Measurements from ENCODE around the gene WDR36.

DNA sequence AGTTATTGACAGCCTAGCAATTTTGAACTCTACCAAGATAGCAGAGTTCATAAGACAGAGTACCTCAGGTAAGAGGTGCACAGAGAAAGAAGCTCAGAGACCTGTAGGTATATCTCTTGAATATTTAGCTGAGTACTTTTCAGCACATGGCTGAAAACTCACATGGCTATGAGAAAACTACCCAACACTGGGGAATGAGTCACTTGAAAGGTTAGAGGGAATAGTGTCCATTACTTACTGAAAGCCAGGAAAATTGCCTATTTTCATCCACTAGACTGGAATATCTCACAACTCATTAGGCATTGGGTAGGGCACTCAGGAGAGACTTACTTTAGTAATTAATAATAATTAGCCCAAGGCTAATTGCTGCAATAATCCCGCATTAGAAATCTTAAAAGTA, 12.3 kb upstream of the WDR36 start:
- TF ChIP-seq, protein P1, sequence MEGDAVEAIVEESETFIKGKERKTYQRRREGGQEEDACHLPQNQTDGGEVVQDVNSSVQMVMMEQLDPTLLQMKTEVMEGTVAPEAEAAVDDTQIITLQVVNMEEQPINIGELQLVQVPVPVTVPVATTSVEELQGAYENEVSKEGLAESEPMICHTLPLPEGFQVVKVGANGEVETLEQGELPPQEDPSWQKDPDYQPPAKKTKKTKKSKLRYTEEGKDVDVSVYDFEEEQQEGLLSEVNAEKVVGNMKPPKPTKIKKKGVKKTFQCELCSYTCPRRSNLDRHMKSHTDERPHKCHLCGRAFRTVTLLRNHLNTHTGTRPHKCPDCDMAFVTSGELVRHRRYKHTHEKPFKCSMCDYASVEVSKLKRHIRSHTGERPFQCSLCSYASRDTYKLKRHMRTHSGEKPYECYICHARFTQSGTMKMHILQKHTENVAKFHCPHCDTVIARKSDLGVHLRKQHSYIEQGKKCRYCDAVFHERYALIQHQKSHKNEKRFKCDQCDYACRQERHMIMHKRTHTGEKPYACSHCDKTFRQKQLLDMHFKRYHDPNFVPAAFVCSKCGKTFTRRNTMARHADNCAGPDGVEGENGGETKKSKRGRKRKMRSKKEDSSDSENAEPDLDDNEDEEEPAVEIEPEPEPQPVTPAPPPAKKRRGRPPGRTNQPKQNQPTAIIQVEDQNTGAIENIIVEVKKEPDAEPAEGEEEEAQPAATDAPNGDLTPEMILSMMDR (conservative IDR thresholded peaks at IDR 0.05; ENCODE audit: low read length), result no peak
- TF ChIP-seq EZH2phosphoT487 (IDR thresholded peaks at IDR 0.05; ENCODE audit: borderline replicate concordance), result no peak

All from Loucy (cell line).